OCI-LY3 (cell line): ENCODE data around the gene FBXW4.

Source experiments
- H2AFZ ChIP-seq: fragments of 200-600, 300-600 bp; shearing (Covaris generic); 2 replicates; pipeline ENCODE4 v1.6.0; 2014; ENCODE audit warnings: antibody characterized with exemption, low read depth, low read length
- H3K27ac ChIP-seq: fragments of 200-600, 300-600 bp; sonication (generic); 2 replicates; pipeline ENCODE4 v1.5.1; 2014; ENCODE audit warnings: mild to moderate bottlenecking, low read length, moderate library complexity, mixed read lengths
- H3K27me3 ChIP-seq: fragments of 200-600, 300-600 bp; sonication (generic); 2 replicates; pipeline ENCODE4 v1.6.1; 2014; ENCODE audit warnings: low read depth, low read length, mixed read lengths
- H3K36me3 ChIP-seq: fragments of 200-600, 300-600 bp; sonication (generic); replicated peaks from 2 replicates; pipeline ENCODE3; 2014; ENCODE audit warnings: low read depth, low read length, mixed read lengths
- H3K4me1 ChIP-seq: fragments of 300-600, 200-600 bp; sonication (generic); 2 replicates; pipeline ENCODE4 v1.6.1; 2014; ENCODE audit warnings: low read length, mixed read lengths
- H3K4me2 ChIP-seq: fragments of 200-600, 300-600 bp; sonication (generic); 2 replicates; pipeline ENCODE4 v1.6.1; 2014; ENCODE audit warnings: low read length, mixed read lengths
- H3K4me3 ChIP-seq: fragments of 300-600, 200-600 bp; sonication (generic); 2 replicates; pipeline ENCODE4 v1.5.1; 2014; ENCODE audit warnings: antibody characterized with exemption, mild to moderate bottlenecking, low read length, moderate library complexity
- H3K79me2 ChIP-seq: fragments of 300-600, 200-600 bp; shearing (Covaris generic); 2 replicates; pipeline ENCODE4 v1.6.1; 2014; ENCODE audit warnings: mild to moderate bottlenecking, low read length, mixed read lengths
- H3K9ac ChIP-seq: fragments of 300-600, 200-600 bp; shearing (Covaris generic); 2 replicates; pipeline ENCODE4 v1.6.0; 2014; ENCODE audit warnings: mild to moderate bottlenecking, low read length, moderate library complexity
- H3K9me3 ChIP-seq: fragments of 200-600, 300-600 bp; shearing (Covaris generic); 2 replicates; pipeline ENCODE4 v1.6.1; 2014; ENCODE audit warnings: low read length, mixed read lengths; ENCODE audit not compliant: insufficient read depth
- H4K20me1 ChIP-seq: fragments of 200-600, 300-600 bp; sonication (generic); 2 replicates; pipeline ENCODE4 v1.6.1; 2016; ENCODE audit warnings: low read length, mixed read lengths; ENCODE audit not compliant: insufficient read depth
- CTCF ChIP-seq: fragments of 200-600, 300-600 bp; sonication (generic); IDR thresholded peaks from 2 replicates; pipeline ENCODE4 v1.5.1; 2014; ENCODE audit warnings: antibody characterized with exemption, low read length, low read depth
- EZH2phosphoT487 ChIP-seq: fragments of 200-600 bp; shearing (Covaris generic); IDR thresholded peaks from 2 replicates; pipeline ENCODE4 v1.6.1; 2018; ENCODE audit warnings: antibody characterized with exemption, mixed run types, low read depth

The FBXW4 gene

GRCh38 chr10:101675115-101675514 lies 19.9 kb downstream of the FBXW4 start:
- 0 out of 2 replicates have a peak, but pooled peaks cover 3% of the 10 kb centered on the region for H3K79me2 ChIP-seq
- H3K27me3 ChIP-seq: no peaks in the 10 kb centered on the region
- peaks cover 7% of the 10 kb centered on the region; the same call in 1 of the 2 replicates for H4K20me1 ChIP-seq
- H3K4me3 ChIP-seq: no peak overlapping the region
- H2AFZ ChIP-seq: no peak overlapping the region
- H3K27ac ChIP-seq: no peak overlapping the region
- no peak overlapping the region for H3K4me2 ChIP-seq
- no peaks in the 10 kb centered on the region for H3K9me3 ChIP-seq
- H3K4me1 ChIP-seq: peaks cover 31% of the 10 kb centered on the region
- H3K36me3 ChIP-seq: peaks cover 34% of the 10 kb centered on the region
- no peak overlapping the region for H3K9ac ChIP-seq
- TF ChIP-seq EZH2phosphoT487: no peak
- no peak for TF ChIP-seq CTCF

DNA sequence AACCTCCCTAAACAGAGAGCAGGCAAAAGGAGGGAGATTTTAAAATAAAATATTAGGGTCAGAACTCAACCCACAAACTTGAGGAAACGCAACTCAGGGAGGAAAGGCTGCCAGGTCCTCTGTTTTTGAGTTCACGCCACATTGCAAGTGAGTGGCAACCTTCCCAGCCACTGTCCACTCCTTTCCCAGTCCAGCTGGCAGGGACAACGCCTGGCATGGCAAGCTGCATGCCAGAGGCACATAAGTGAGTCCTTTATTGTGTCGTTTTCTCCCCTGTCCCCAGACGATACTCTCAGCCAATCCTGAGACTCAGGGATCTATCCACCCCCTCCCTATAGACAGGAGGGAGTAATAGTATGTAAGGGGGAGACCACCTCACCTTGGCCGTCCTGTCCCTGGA lies 22.4 kb downstream of the FBXW4 start:
- TF ChIP-seq CTCF (no peak), EZH2phosphoT487 (no peak)
- no peak overlapping the region for H3K4me3 ChIP-seq
- H3K9ac ChIP-seq: no peak overlapping the region
- H4K20me1 ChIP-seq: peaks cover 8% of the 10 kb centered on the region; the same call in 1 of the 2 replicates
- H3K4me1 ChIP-seq: peaks cover 35% of the 10 kb centered on the region
- H3K36me3 ChIP-seq: peaks cover 55% of the 10 kb centered on the region
- no peaks in the 10 kb centered on the region for H3K79me2 ChIP-seq
- no peak overlapping the region for H3K4me2 ChIP-seq
- H3K27ac ChIP-seq: peak overlapping the region; percentile 93
- H3K9me3 ChIP-seq: no peaks in the 10 kb centered on the region
- H3K27me3 ChIP-seq: no peaks in the 10 kb centered on the region
- H2AFZ ChIP-seq: no peak overlapping the region

- Histone ChIP-seq H3K79me2 (no peaks in the 10 kb centered on the region), H2AFZ (no peak overlapping the region), H3K4me1 (peaks cover 35% of the 10 kb centered on the region), H3K4me2 (peak overlapping the region; percentile 68), H3K9me3 (no peaks in the 10 kb centered on the region), H4K20me1 (peaks cover 8% of the 10 kb centered on the region; the same call in 1 of the 2 replicates), H3K9ac (peak overlapping the region; percentile 42; the same call in 1 of the 2 replicates), H3K4me3 (peak overlapping the region; percentile 43; the same call in 1 of the 2 replicates), H3K27me3 (no peaks in the 10 kb centered on the region), H3K36me3 (peaks cover 47% of the 10 kb centered on the region), H3K27ac (peak overlapping the region; percentile 93)
- TF ChIP-seq EZH2phosphoT487 (no peak), CTCF (no peak)
Measured at GRCh38 chr10:101671453-101671852, 23.5 kb downstream of the FBXW4 start.

- H3K4me3 ChIP-seq: peak overlapping the region; percentile 44; the same call in 1 of the 2 replicates
- H3K9me3 ChIP-seq: no peaks in the 10 kb centered on the region
- no peaks in the 10 kb centered on the region for H3K79me2 ChIP-seq
- peaks cover 35% of the 10 kb centered on the region for H3K4me1 ChIP-seq
- H3K4me2 ChIP-seq: peak overlapping the region; percentile 68
- H3K27ac ChIP-seq: peak overlapping the region; percentile 93
- no peaks in the 10 kb centered on the region for H3K27me3 ChIP-seq
- peaks cover 48% of the 10 kb centered on the region for H3K36me3 ChIP-seq
- H4K20me1 ChIP-seq: peaks cover 8% of the 10 kb centered on the region; the same call in 1 of the 2 replicates
- H2AFZ ChIP-seq: no peak overlapping the region
- no peak for TF ChIP-seq CTCF
- TF ChIP-seq EZH2phosphoT487: no peak
- H3K9ac ChIP-seq: peak overlapping the region; percentile 34; the same call in 1 of the 2 replicates
Measured at GRCh38 chr10:101670635-101671034, 24.3 kb downstream of the FBXW4 start.
